ENCODE data around the gene RASSF8.

The RASSF8 gene

GRCh38 chr12:26109343-26109881 lies 150.9 kb downstream of the RASSF8 start:
- Histone ChIP-seq H3K4me1 (ENCODE audit: insufficient read depth, low read length) (peaks cover 38% of the 10 kb centered on the region), H3K9me3 (ENCODE audit: insufficient read depth, low read depth, low read length) (no peaks in the 10 kb centered on the region), H3K27me3 (ENCODE audit: insufficient read depth, low read length) (peaks cover 11% of the 10 kb centered on the region; the same call in 1 of the 2 replicates), H3K27ac (ENCODE audit: low read depth, low read length) (no peak overlapping the region), H3K4me3 (ENCODE audit: low read length) (no peak overlapping the region), H3K9ac (ENCODE audit: low read depth, low read length) (no peak overlapping the region), H3K36me3 (ENCODE audit: insufficient read depth, low read length) (no peaks in the 10 kb centered on the region)
- 72% methylated on average over 10 of the region's 10 CpGs for WGBS

- H3K4me1 ChIP-seq (ENCODE audit: insufficient read depth, low read length) = peaks cover 52% of the 10 kb centered on the region
Measured at GRCh38 chr12:26112232-26112631, 153.8 kb downstream of the RASSF8 start.

GRCh38 chr12:26112703-26113147 lies 154.2 kb downstream of the RASSF8 start:
- Histone ChIP-seq H3K9ac (ENCODE audit: low read depth, low read length) (peak overlapping the region; percentile 82; the same call in 1 of the 2 replicates), H3K9me3 (ENCODE audit: insufficient read depth, low read depth, low read length) (no peaks in the 10 kb centered on the region), H3K27me3 (ENCODE audit: insufficient read depth, low read length) (peaks cover 39% of the 10 kb centered on the region), H3K27ac (ENCODE audit: low read depth, low read length) (peak overlapping the region; percentile 14; the same call in 1 of the 2 replicates), H3K4me1 (ENCODE audit: insufficient read depth, low read length) (peaks cover 52% of the 10 kb centered on the region), H3K4me3 (ENCODE audit: low read length) (peak overlapping the region; percentile 64), H3K36me3 (ENCODE audit: insufficient read depth, low read length) (no peaks in the 10 kb centered on the region)
- WGBS = 12% methylated on average over 7 of the region's 8 CpGs

More at GRCh38 chr12:26112232-26112631, 153.8 kb downstream of the RASSF8 start:
- Histone ChIP-seq H3K27ac (ENCODE audit: low read depth, low read length) (no peak overlapping the region; the same call in 1 of the 2 replicates), H3K27me3 (ENCODE audit: insufficient read depth, low read length) (peaks cover 39% of the 10 kb centered on the region), H3K4me3 (ENCODE audit: low read length) (peak overlapping the region; percentile 64), H3K9me3 (ENCODE audit: insufficient read depth, low read depth, low read length) (no peaks in the 10 kb centered on the region), H3K9ac (ENCODE audit: low read depth, low read length) (no peak overlapping the region), H3K36me3 (ENCODE audit: insufficient read depth, low read length) (no peaks in the 10 kb centered on the region)
- WGBS = 79% methylated on average over 5 of the region's 6 CpGs

GRCh38 chr12:26113181-26113654 lies 154.7 kb downstream of the RASSF8 start:
- WGBS = 0% methylated on average over 1 of the region's 6 CpGs
- peaks cover 44% of the 10 kb centered on the region for H3K27me3 ChIP-seq (ENCODE audit: insufficient read depth, low read length)
- peak overlapping the region; percentile 93; the same call in 1 of the 2 replicates for H3K27ac ChIP-seq (ENCODE audit: low read depth, low read length)
- H3K4me3 ChIP-seq (ENCODE audit: low read length) = peak overlapping the region; percentile 64
- H3K9me3 ChIP-seq (ENCODE audit: insufficient read depth, low read depth, low read length) = no peaks in the 10 kb centered on the region
- no peaks in the 10 kb centered on the region for H3K36me3 ChIP-seq (ENCODE audit: insufficient read depth, low read length)
- H3K4me1 ChIP-seq (ENCODE audit: insufficient read depth, low read length) = peaks cover 52% of the 10 kb centered on the region
- peak overlapping the region; percentile 82; the same call in 1 of the 2 replicates for H3K9ac ChIP-seq (ENCODE audit: low read depth, low read length)

GRCh38 chr12:26113853-26114719 lies 155.6 kb downstream of the RASSF8 start:
- Histone ChIP-seq H3K4me1 (ENCODE audit: insufficient read depth, low read length) (peaks cover 54% of the 10 kb centered on the region), H3K27ac (ENCODE audit: low read depth, low read length) (peak overlapping the region; percentile 93)

GRCh38 chr12:26114720-26115401 lies 156.4 kb downstream of the RASSF8 start:
- H3K4me1 ChIP-seq (ENCODE audit: insufficient read depth, low read length) = peaks cover 49% of the 10 kb centered on the region
- WGBS = 54% methylated on average over 13 of the region's 13 CpGs
- no peak overlapping the region for H3K27ac ChIP-seq (ENCODE audit: low read depth, low read length)

More at GRCh38 chr12:26113853-26114719, 155.6 kb downstream of the RASSF8 start:
- H3K27me3 ChIP-seq (ENCODE audit: insufficient read depth, low read length) = peaks cover 50% of the 10 kb centered on the region
- no peaks in the 10 kb centered on the region for H3K9me3 ChIP-seq (ENCODE audit: insufficient read depth, low read depth, low read length)
- H3K9ac ChIP-seq (ENCODE audit: low read depth, low read length) = peak overlapping the region; percentile 82
- H3K4me3 ChIP-seq (ENCODE audit: low read length) = peak overlapping the region; percentile 64
- under 1% methylated on average over 72 of the region's 72 CpGs for WGBS
- no peaks in the 10 kb centered on the region for H3K36me3 ChIP-seq (ENCODE audit: insufficient read depth, low read length)

GRCh38 chr12:26116829-26117715 lies 158.6 kb downstream of the RASSF8 start:
- Histone ChIP-seq H3K27ac (ENCODE audit: low read depth, low read length) (no peak overlapping the region), H3K9me3 (ENCODE audit: insufficient read depth, low read depth, low read length) (no peaks in the 10 kb centered on the region), H3K27me3 (ENCODE audit: insufficient read depth, low read length) (peaks cover 74% of the 10 kb centered on the region), H3K4me3 (ENCODE audit: low read length) (no peak overlapping the region), H3K9ac (ENCODE audit: low read depth, low read length) (no peak overlapping the region), H3K4me1 (ENCODE audit: insufficient read depth, low read length) (peaks cover 48% of the 10 kb centered on the region), H3K36me3 (ENCODE audit: insufficient read depth, low read length) (no peaks in the 10 kb centered on the region)
- WGBS = 61% methylated on average over 6 of the region's 6 CpGs

More at GRCh38 chr12:26114720-26115401, 156.4 kb downstream of the RASSF8 start:
- Histone ChIP-seq H3K9ac (ENCODE audit: low read depth, low read length) (no peak overlapping the region), H3K9me3 (ENCODE audit: insufficient read depth, low read depth, low read length) (no peaks in the 10 kb centered on the region), H3K27me3 (ENCODE audit: insufficient read depth, low read length) (peaks cover 56% of the 10 kb centered on the region), H3K36me3 (ENCODE audit: insufficient read depth, low read length) (no peaks in the 10 kb centered on the region), H3K4me3 (ENCODE audit: low read length) (peak overlapping the region; percentile 64)

- no peaks in the 10 kb centered on the region for H3K36me3 ChIP-seq (ENCODE audit: insufficient read depth, low read length)
- no peak overlapping the region for H3K4me3 ChIP-seq (ENCODE audit: low read length)
- no peak overlapping the region for H3K27ac ChIP-seq (ENCODE audit: low read depth, low read length)
- H3K4me1 ChIP-seq (ENCODE audit: insufficient read depth, low read length) = peaks cover 41% of the 10 kb centered on the region
- WGBS = 77% methylated on average over 2 of the region's 4 CpGs
- no peak overlapping the region for H3K9ac ChIP-seq (ENCODE audit: low read depth, low read length)
- H3K27me3 ChIP-seq (ENCODE audit: insufficient read depth, low read length) = peaks cover 84% of the 10 kb centered on the region
- H3K9me3 ChIP-seq (ENCODE audit: insufficient read depth, low read depth, low read length) = no peaks in the 10 kb centered on the region
Measured at GRCh38 chr12:26118308-26118707, 159.8 kb downstream of the RASSF8 start.

GRCh38 chr12:26119391-26119989 lies 161.0 kb downstream of the RASSF8 start:
- Histone ChIP-seq H3K27me3 (ENCODE audit: insufficient read depth, low read length) (peaks cover 91% of the 10 kb centered on the region), H3K9me3 (ENCODE audit: insufficient read depth, low read depth, low read length) (no peaks in the 10 kb centered on the region), H3K4me3 (ENCODE audit: low read length) (no peak overlapping the region), H3K9ac (ENCODE audit: low read depth, low read length) (no peak overlapping the region), H3K36me3 (ENCODE audit: insufficient read depth, low read length) (no peaks in the 10 kb centered on the region), H3K4me1 (ENCODE audit: insufficient read depth, low read length) (peaks cover 47% of the 10 kb centered on the region), H3K27ac (ENCODE audit: low read depth, low read length) (no peak overlapping the region)
- WGBS = 14% methylated on average over 1 of the region's 2 CpGs
